ENCODE measurements around the gene KRT6C.

Gene KRT6C

DNA sequence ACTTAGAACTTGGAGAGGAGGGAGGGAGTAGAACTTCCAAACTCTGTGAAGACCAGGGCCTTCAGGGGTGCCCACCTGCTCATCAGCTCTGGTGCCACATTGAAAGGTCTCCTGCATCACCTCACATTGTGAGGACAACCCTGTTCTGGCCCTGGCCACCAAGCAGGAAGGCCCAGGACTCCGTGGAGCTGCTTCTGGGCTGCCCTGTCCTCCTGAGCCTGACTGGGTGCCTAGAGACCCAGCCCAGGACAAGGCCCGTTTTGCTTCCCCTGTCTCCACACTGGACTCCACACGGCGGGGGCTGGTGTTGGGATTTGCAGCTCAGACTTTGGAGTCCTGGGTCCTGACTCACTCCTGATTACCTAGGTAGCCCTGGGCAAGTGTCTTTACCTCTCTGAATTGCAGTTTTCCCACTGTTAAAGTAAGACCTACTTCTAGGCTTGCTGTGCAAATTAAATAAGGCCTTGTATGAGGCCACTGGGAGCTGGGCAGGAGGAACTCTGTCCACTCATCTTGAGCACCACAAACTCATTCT, 55.0 kb downstream of the KRT6C start:
- TF ChIP-seq GATA2 (IDR thresholded peaks at IDR 0.05; ENCODE audit: low read depth, low read length) (no peak), GATA3 (IDR thresholded peaks at IDR 0.05; ENCODE audit: low read depth, low read length) (no peak)
